M059J (cell line): ENCODE data around the gene SLC6A6. TPM values are rescaled to one million over a fixed set of nuclear protein-coding genes. Genes with fewer than 3 reads are reported as not detected.
A peak's percentile ranks its signal among the peaks of the same experiment; 100 is the strongest.
"Not testable (repeated sequence)": the region's sequence is repeated elsewhere in the genome, so short reads cannot be mapped to it uniquely, and the experiment has no call there.

ENCODE experiments used
- DNase-seq: peaks from one replicate; pipeline ENCODE4 v3.0.0-alpha.2; 2012; ENCODE audit warnings: low read depth
- total RNA-seq: library from RNA; depleted of rRNA; stranded (reverse); fragments of >200 nt; shearing (Covaris generic); gene quantifications from 2 replicates; pipeline ENCODE4 v1.2.3, GENCODE V29; 2014

Gene SLC6A6
- total RNA-seq, 1 experiment from 2014 or later = 43.3 TPM

GRCh38 chr3:14435175-14436014, 33.0 kb downstream of the SLC6A6 start:
- peak; percentile 53 for DNase-seq

GRCh38 chr3:14436954-14437281, 34.5 kb downstream of the SLC6A6 start:
- no peak for DNase-seq

GRCh38 chr3:14437705-14438104, 35.3 kb downstream of the SLC6A6 start:
- DNase-seq = not testable (repeated sequence)

GRCh38 chr3:14438262-14438661, 35.9 kb downstream of the SLC6A6 start:
- no peak for DNase-seq

- no peak for DNase-seq
Observed at GRCh38 chr3:14438929-14439328, 36.5 kb downstream of the SLC6A6 start.

- DNase-seq = no peak
Observed at GRCh38 chr3:14439501-14440167, 37.2 kb downstream of the SLC6A6 start.

GRCh38 chr3:14440168-14440518, 37.7 kb downstream of the SLC6A6 start:
- DNase-seq = no peak

GRCh38 chr3:14440531-14441239, 38.3 kb downstream of the SLC6A6 start:
- peak; percentile 62 for DNase-seq

- DNase-seq = peak; percentile 68
Observed at GRCh38 chr3:14441240-14441919, 39.0 kb downstream of the SLC6A6 start.

- DNase-seq = no peak
Observed at GRCh38 chr3:14441920-14442300, 39.5 kb downstream of the SLC6A6 start.

GRCh38 chr3:14444380-14444779, 42.0 kb downstream of the SLC6A6 start:
- DNase-seq = no peak

GRCh38 chr3:14445773-14446172, 43.4 kb downstream of the SLC6A6 start:
- no peak for DNase-seq

- DNase-seq = no peak
Observed at GRCh38 chr3:14446988-14447570, 44.7 kb downstream of the SLC6A6 start.

- DNase-seq = no peak
Observed at GRCh38 chr3:14448063-14448462, 45.7 kb downstream of the SLC6A6 start.

- DNase-seq = no peak
Observed at GRCh38 chr3:14448756-14449727, 46.6 kb downstream of the SLC6A6 start.

- DNase-seq = no peak
Observed at GRCh38 chr3:14450506-14450905, 48.1 kb downstream of the SLC6A6 start.

GRCh38 chr3:14450922-14451606, 48.7 kb downstream of the SLC6A6 start:
- DNase-seq = no peak

- peak; percentile 95 for DNase-seq
Observed at GRCh38 chr3:14451844-14452739, 49.7 kb downstream of the SLC6A6 start.
